HCT116 (cell line): ENCODE data around the gene SEMA3G. TPM values are rescaled to one million over a fixed set of nuclear protein-coding genes. Genes with fewer than 3 reads are reported as not detected.

ENCODE experiments used
- ATAC-seq: fragments of 200-7000 bp; cut with Tn5 transposase; 2 replicates; pipeline ENCODE4 v1.9.1; 2020; ENCODE audit warnings: mild to moderate bottlenecking, moderate library complexity
- BruUV-seq: library from RNA; stranded (reverse); fragments of 400-500 nt; replicated peaks from 2 replicates; lab custom pipeline; 2021; lab: Mats Ljungman, UMichigan
- CTCF ChIA-PET: fragments of 300-600 bp; sonication (Branson Sonifier 250); formaldehyde crosslinking; loops from one replicate; lab custom pipeline; 2021; ENCODE audit warnings: antibody characterized with exemption; lab: Charles Lee
- POLR2A ChIA-PET: fragments of 300-600, 350-600 bp; sonication (Branson Sonifier 250); formaldehyde crosslinking; loops from one replicate; lab custom pipeline; 2021; ENCODE audit warnings: antibody characterized with exemption; lab: Charles Lee
- RAD21 ChIA-PET, 2 experiments: fragments of 300-600 bp; sonication (Branson Sonifier 250); formaldehyde crosslinking; loops; one replicate each; lab custom pipeline; 2023; ENCODE audit warnings: low total read pairs in 2 of 2; ENCODE audit not compliant: uncharacterized antibody in 2 of 2, unreplicated experiment in 2 of 2, low non-redundant PET in 1 of 2; lab: Charles Lee
- DNase-seq: peaks from one replicate; pipeline ENCODE4 v3.0.0-alpha.2; 2010; ENCODE audit warnings: low read depth, low spot score
- H2AFZ ChIP-seq: fragments of 200-600 bp; shearing (Covaris generic), sonication (generic); 2 replicates; pipeline ENCODE4 v1.6.1; 2017; ENCODE audit warnings: low read depth, mixed run types, mixed read lengths, antibody characterized with exemption, low read length; ENCODE audit not compliant: poor library complexity, severe bottlenecking
- H3K27ac ChIP-seq: 2 replicates; pipeline ENCODE4 v1.5.1; 2012; ENCODE audit warnings: low read depth, low read length
- H3K27me3 ChIP-seq: fragments of 200-600 bp; sonication (generic); 2 replicates; pipeline ENCODE4 v1.6.1; 2016; ENCODE audit warnings: mixed run types, low read length, mixed read lengths; ENCODE audit not compliant: insufficient read depth
- H3K36me3 ChIP-seq, 2 experiments: fragments of 200-500 bp in 1 of 2; fragments of 200-600 bp in 1 of 2; sonication (Bioruptor generic) in 1 of 2; sonication (generic) in 1 of 2; 2 replicates each; pipeline versions ENCODE4 v1.5.1 to v1.6.1; 2014 to 2016; ENCODE audit warnings: low read length in 2 of 2, inconsistent platforms in 1 of 2, mixed read lengths in 1 of 2, mixed run types in 1 of 2; ENCODE audit not compliant: insufficient read depth in 2 of 2, control insufficient read depth in 1 of 2
- H3K4me1 ChIP-seq, 2 experiments: fragments of 200-600 bp in 1 of 2; sonication (generic) in 1 of 2; 2 replicates each; pipeline versions ENCODE4 v1.5.1 to v1.6.1; 2012 to 2017; ENCODE audit warnings: low read length in 2 of 2, inconsistent platforms in 1 of 2, mild to moderate bottlenecking in 1 of 2, mixed read lengths in 1 of 2, mixed run types in 1 of 2, moderate library complexity in 1 of 2; ENCODE audit not compliant: insufficient read depth in 2 of 2, control insufficient read depth in 1 of 2
- H3K4me2 ChIP-seq: fragments of 200-600 bp; sonication (generic); 2 replicates; pipeline ENCODE4 v1.6.1; 2017; ENCODE audit warnings: mixed run types, low read length, mixed read lengths
- H3K4me3 ChIP-seq, 2 experiments: fragments of 200-600 bp in 1 of 2; sonication (generic) in 1 of 2; replicated peaks in 1 of 2; 2 replicates each; pipeline ENCODE4 v1.5.1; 2011 to 2016; ENCODE audit warnings: low read length in 2 of 2, control low read depth in 1 of 2, low read depth in 1 of 2, mild to moderate bottlenecking in 1 of 2, mixed read lengths in 1 of 2, mixed run types in 1 of 2
- H3K79me2 ChIP-seq: fragments of 200-600 bp; sonication (generic); 2 replicates; pipeline ENCODE4 v1.6.1; 2017; ENCODE audit warnings: mild to moderate bottlenecking, mixed run types, low read length, moderate library complexity, mixed read lengths; ENCODE audit not compliant: insufficient read depth
- H3K9ac ChIP-seq: fragments of 200-600 bp; sonication (generic); 2 replicates; pipeline ENCODE4 v1.6.1; 2016; ENCODE audit warnings: low read length, mixed read lengths
- H3K9me2 ChIP-seq: fragments of 200-600 bp; sonication (generic), shearing (Covaris generic); 2 replicates; pipeline ENCODE4 v1.6.1; 2017; ENCODE audit warnings: mixed run types, mild to moderate bottlenecking, moderate library complexity; ENCODE audit not compliant: insufficient read depth
- H3K9me3 ChIP-seq, 2 experiments: fragments of 200-500 bp in 1 of 2; fragments of 200-600 bp in 1 of 2; sonication (Bioruptor generic) in 1 of 2; sonication (generic) in 1 of 2; 2 replicates each; pipeline ENCODE4 v1.6.1; 2014 to 2017; ENCODE audit warnings: low read length in 2 of 2, mixed read lengths in 2 of 2, inconsistent platforms in 1 of 2, low read depth in 1 of 2, mild to moderate bottlenecking in 1 of 2, mixed run types in 1 of 2, moderate library complexity in 1 of 2; ENCODE audit not compliant: control insufficient read depth in 1 of 2, insufficient read depth in 1 of 2
- H4K20me1 ChIP-seq: fragments of 200-600 bp; sonication (generic), shearing (Covaris generic); 2 replicates; pipeline ENCODE4 v1.6.1; 2017; ENCODE audit warnings: mixed run types, mild to moderate bottlenecking, moderate library complexity; ENCODE audit not compliant: insufficient read depth
- CBX3 ChIP-seq: IDR thresholded peaks from 2 replicates; pipeline ENCODE4 v1.6.1; 2012; ENCODE audit warnings: low read depth
- CEBPB ChIP-seq: IDR thresholded peaks from 2 replicates; pipeline ENCODE4 v1.6.1; 2012; ENCODE audit warnings: low read depth
- ELF1 ChIP-seq: IDR thresholded peaks from 2 replicates; pipeline ENCODE4 v1.6.1; 2012; ENCODE audit warnings: low read depth, borderline replicate concordance
- EZH2phosphoT487 ChIP-seq: fragments of 200-600 bp; IDR thresholded peaks from 2 replicates; pipeline ENCODE4 v1.6.1; 2018; ENCODE audit warnings: antibody characterized with exemption, borderline replicate concordance
- JUND ChIP-seq: IDR thresholded peaks from 2 replicates; pipeline ENCODE4 v1.6.1; 2012
- POLR2AphosphoS5 ChIP-seq: IDR thresholded peaks from 2 replicates; pipeline ENCODE4 v1.6.1; 2011; ENCODE audit warnings: mild to moderate bottlenecking, low read depth, low read length, moderate library complexity
- SP1 ChIP-seq: IDR thresholded peaks from 2 replicates; pipeline ENCODE4 v1.6.1; 2012; ENCODE audit warnings: low read depth
- SRF ChIP-seq: IDR thresholded peaks from 2 replicates; pipeline ENCODE4 v1.6.1; 2012; ENCODE audit warnings: low read depth
- YY1 ChIP-seq: IDR thresholded peaks from 2 replicates; pipeline ENCODE4 v1.6.1; 2011; ENCODE audit warnings: low read length, low read depth, moderate library complexity, mild to moderate bottlenecking; ENCODE audit not compliant: insufficient replicate concordance; ENCODE audit errors: extremely low read depth
- intact Hi-C: fragments of 100-400 bp; cut with micrococcal nuclease; formaldehyde crosslinking; loops from 2 replicates; pipeline ENCODE4 v1.10.0; 2022
- total RNA-seq: library from RNA; stranded (reverse); gene quantifications from one replicate; pipeline ENCODE4 v1.2.1, GENCODE V29; 2021; ENCODE audit not compliant: unreplicated experiment
- TF ChIP-seq, protein P1 (sequence below): IDR thresholded peaks from 2 replicates; pipeline ENCODE4 v1.6.1; 2011; ENCODE audit warnings: mild to moderate bottlenecking, low read length, moderate library complexity; ENCODE audit not compliant: insufficient replicate concordance; ENCODE audit errors: extremely low read depth
- TF ChIP-seq, protein P2 (sequence below), 3 experiments: fragments of 200-600 bp in 1 of 3; sonication (generic) in 1 of 3; IDR thresholded peaks in 2 of 3; conservative IDR thresholded peaks in 1 of 3; 2 replicates each; pipeline ENCODE4 v1.5.1; 2012 to 2017; ENCODE audit warnings: low read depth in 2 of 3, low read length in 2 of 3, antibody characterized with exemption in 1 of 3, borderline replicate concordance in 1 of 3, control low read depth in 1 of 3, mild to moderate bottlenecking in 1 of 3, mixed read lengths in 1 of 3, mixed run types in 1 of 3, moderate library complexity in 1 of 3; ENCODE audit not compliant: insufficient read depth in 1 of 3
- TF ChIP-seq, protein P3 (sequence below): IDR thresholded peaks from 2 replicates; pipeline ENCODE4 v1.6.1; 2012; ENCODE audit warnings: low read depth

Gene SEMA3G
- total RNA-seq, 1 experiment from 2014 or later: 4.2 TPM

DNA sequence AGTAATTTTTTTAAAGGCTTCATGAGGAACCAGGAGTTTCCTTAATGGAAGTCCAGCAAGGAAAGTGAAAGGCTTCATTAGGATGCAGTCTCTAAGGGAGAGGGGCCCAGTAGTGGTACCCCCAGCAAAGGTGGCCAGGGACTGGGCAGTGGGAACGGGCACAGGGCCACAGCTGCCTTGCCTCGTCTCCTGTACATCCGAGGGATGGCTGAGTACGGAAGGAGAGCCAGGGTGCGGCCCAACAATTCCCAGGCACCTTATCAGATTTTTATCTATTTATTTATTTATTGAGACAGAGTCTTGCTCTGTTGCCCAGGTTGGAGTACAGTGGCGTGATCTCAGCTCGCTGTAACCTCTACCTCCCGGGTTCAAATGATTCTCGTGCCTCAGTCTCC lies 14.5 kb downstream of the SEMA3G start:
- no peaks in the 10 kb centered on the region for H4K20me1 ChIP-seq
- H3K27me3 ChIP-seq: no peaks in the 10 kb centered on the region
- H3K9me2 ChIP-seq: no peaks in the 10 kb centered on the region
- no peaks in the 10 kb centered on the region for H3K79me2 ChIP-seq
- POLR2A ChIA-PET: no interaction called here
- no peaks in the 10 kb centered on the region for H3K4me1 ChIP-seq
- no peak overlapping the region for H3K4me2 ChIP-seq
- CTCF ChIA-PET: no interaction called here
- H2AFZ ChIP-seq: no peak overlapping the region
- RAD21 ChIA-PET: no interaction called here
- no peak for ATAC-seq
- intact Hi-C loops: no loop called here
- no peak overlapping the region for H3K27ac ChIP-seq
- BruUV-seq: no TSS peak
- H3K4me3 ChIP-seq: no peak overlapping the region
- no peak for TF ChIP-seq CEBPB
- TF ChIP-seq, all 23 proteins: peak for 0
- no peak overlapping the region for H3K9ac ChIP-seq
- no peak for DNase-seq
- no peaks in the 10 kb centered on the region for H3K36me3 ChIP-seq
- no peaks in the 10 kb centered on the region for H3K9me3 ChIP-seq

DNA sequence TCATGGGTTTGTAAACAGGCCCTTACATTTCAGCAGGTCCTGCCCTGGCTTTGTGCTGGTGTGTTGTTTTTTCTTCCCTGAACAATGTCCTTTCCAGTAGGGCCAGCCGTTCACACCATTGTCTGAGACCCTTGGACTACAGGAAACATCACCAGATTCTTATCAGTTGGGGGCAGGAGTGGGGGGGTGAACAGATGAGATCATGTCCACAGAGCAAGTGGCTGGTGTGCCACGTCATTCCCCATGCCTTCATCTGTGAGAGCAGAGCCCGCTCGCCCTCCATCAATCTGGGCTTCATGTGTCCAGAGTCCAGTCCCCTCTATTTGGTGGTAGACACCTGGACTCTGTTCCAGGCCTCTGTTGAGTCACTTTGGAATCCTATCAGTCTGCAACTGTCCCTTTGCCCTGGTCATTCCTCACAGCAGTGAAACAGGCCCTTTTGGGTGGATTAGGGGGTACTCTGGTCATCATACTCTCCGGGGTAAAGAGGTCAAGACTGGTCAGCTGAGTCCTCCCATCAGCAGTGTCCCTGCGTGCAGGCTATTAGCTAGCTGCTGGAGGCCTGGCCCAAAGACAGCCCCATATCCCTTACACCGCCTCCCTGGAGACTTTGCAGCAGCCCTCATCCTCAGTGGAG lies 15.0 kb downstream of the SEMA3G start:
- Histone ChIP-seq H3K9me3 (no peaks in the 10 kb centered on the region), H3K9ac (no peak overlapping the region), H3K27ac (no peak overlapping the region), H3K36me3 (no peaks in the 10 kb centered on the region), H3K4me1 (no peaks in the 10 kb centered on the region), H3K27me3 (no peaks in the 10 kb centered on the region), H4K20me1 (no peaks in the 10 kb centered on the region), H3K4me3 (no peak overlapping the region), H2AFZ (no peak overlapping the region), H3K79me2 (no peaks in the 10 kb centered on the region), H3K4me2 (no peak overlapping the region), H3K9me2 (no peaks in the 10 kb centered on the region)
- RAD21 ChIA-PET: interaction anchor here in 1 of 2 experiments (0.6 kb wide), 1 partner anchor 118 kb away, joined by 3 read pairs; no protein-coding TSS in a partner anchor
- CTCF ChIA-PET: no interaction called here
- POLR2A ChIA-PET: no interaction called here
- DNase-seq (no peak), ATAC-seq (no peak)
- BruUV-seq: no TSS peak
- intact Hi-C loops: no loop called here
- TF ChIP-seq CBX3 (no peak), YY1 (no peak), ELF1 (no peak), SRF (no peak), SP1 (no peak), JUND (no peak), EZH2phosphoT487 (no peak), POLR2AphosphoS5 (no peak)
- TF ChIP-seq, protein P1, sequence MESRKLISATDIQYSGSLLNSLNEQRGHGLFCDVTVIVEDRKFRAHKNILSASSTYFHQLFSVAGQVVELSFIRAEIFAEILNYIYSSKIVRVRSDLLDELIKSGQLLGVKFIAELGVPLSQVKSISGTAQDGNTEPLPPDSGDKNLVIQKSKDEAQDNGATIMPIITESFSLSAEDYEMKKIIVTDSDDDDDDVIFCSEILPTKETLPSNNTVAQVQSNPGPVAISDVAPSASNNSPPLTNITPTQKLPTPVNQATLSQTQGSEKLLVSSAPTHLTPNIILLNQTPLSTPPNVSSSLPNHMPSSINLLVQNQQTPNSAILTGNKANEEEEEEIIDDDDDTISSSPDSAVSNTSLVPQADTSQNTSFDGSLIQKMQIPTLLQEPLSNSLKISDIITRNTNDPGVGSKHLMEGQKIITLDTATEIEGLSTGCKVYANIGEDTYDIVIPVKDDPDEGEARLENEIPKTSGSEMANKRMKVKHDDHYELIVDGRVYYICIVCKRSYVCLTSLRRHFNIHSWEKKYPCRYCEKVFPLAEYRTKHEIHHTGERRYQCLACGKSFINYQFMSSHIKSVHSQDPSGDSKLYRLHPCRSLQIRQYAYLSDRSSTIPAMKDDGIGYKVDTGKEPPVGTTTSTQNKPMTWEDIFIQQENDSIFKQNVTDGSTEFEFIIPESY: no peak
- TF ChIP-seq, protein P2, sequence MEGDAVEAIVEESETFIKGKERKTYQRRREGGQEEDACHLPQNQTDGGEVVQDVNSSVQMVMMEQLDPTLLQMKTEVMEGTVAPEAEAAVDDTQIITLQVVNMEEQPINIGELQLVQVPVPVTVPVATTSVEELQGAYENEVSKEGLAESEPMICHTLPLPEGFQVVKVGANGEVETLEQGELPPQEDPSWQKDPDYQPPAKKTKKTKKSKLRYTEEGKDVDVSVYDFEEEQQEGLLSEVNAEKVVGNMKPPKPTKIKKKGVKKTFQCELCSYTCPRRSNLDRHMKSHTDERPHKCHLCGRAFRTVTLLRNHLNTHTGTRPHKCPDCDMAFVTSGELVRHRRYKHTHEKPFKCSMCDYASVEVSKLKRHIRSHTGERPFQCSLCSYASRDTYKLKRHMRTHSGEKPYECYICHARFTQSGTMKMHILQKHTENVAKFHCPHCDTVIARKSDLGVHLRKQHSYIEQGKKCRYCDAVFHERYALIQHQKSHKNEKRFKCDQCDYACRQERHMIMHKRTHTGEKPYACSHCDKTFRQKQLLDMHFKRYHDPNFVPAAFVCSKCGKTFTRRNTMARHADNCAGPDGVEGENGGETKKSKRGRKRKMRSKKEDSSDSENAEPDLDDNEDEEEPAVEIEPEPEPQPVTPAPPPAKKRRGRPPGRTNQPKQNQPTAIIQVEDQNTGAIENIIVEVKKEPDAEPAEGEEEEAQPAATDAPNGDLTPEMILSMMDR (IDR thresholded peaks at IDR 0.05 in 2 of 3, conservative IDR thresholded peaks at IDR 0.05 in 1 of 3; ENCODE audit: borderline replicate concordance in 1 of 3, insufficient read depth in 1 of 3, low read depth in 2 of 3, low read length in 2 of 3): no peak
- TF ChIP-seq, protein P3, sequence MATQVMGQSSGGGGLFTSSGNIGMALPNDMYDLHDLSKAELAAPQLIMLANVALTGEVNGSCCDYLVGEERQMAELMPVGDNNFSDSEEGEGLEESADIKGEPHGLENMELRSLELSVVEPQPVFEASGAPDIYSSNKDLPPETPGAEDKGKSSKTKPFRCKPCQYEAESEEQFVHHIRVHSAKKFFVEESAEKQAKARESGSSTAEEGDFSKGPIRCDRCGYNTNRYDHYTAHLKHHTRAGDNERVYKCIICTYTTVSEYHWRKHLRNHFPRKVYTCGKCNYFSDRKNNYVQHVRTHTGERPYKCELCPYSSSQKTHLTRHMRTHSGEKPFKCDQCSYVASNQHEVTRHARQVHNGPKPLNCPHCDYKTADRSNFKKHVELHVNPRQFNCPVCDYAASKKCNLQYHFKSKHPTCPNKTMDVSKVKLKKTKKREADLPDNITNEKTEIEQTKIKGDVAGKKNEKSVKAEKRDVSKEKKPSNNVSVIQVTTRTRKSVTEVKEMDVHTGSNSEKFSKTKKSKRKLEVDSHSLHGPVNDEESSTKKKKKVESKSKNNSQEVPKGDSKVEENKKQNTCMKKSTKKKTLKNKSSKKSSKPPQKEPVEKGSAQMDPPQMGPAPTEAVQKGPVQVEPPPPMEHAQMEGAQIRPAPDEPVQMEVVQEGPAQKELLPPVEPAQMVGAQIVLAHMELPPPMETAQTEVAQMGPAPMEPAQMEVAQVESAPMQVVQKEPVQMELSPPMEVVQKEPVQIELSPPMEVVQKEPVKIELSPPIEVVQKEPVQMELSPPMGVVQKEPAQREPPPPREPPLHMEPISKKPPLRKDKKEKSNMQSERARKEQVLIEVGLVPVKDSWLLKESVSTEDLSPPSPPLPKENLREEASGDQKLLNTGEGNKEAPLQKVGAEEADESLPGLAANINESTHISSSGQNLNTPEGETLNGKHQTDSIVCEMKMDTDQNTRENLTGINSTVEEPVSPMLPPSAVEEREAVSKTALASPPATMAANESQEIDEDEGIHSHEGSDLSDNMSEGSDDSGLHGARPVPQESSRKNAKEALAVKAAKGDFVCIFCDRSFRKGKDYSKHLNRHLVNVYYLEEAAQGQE: no peak
